G401 (cell line): ENCODE measurements around the gene MAGI2. TPM values are rescaled to one million over a fixed set of nuclear protein-coding genes. Genes with fewer than 3 reads are reported as not detected.
"Not testable (repeated sequence)": the region's sequence is repeated elsewhere in the genome, so short reads cannot be mapped to it uniquely, and the experiment has no call there.

ENCODE experiments used
- DNase-seq: peaks from one replicate; pipeline ENCODE4 v3.0.0-alpha.2; 2015; ENCODE audit warnings: low spot score
- in situ Hi-C: cut with HindIII; loops from 2 replicates; pipeline ENCODE4 v1.10.0; 2016; ENCODE audit warnings: low sequenced_read_pairs, mixed read lengths
- total RNA-seq: library from RNA; depleted of rRNA; stranded (reverse); fragments of >200 nt; shearing (Covaris generic); gene quantifications from 2 replicates; pipeline ENCODE4 v1.2.3, GENCODE V29; 2014

The MAGI2 gene
- total RNA-seq, 1 experiment from 2014 or later, result not detected

- DNase-seq, result no peak
- in situ Hi-C loops, result no loop called here
Observed at GRCh38 chr7:78514634-78515033, 938.8 kb downstream of the MAGI2 start.

- DNase-seq, result no peak
- in situ Hi-C loops, result no loop called here
Observed at GRCh38 chr7:78510580-78511188, 942.8 kb downstream of the MAGI2 start.

GRCh38 chr7:78503301-78503700 lies 950.2 kb downstream of the MAGI2 start:
- in situ Hi-C loops, DNase-seq: not testable (repeated sequence)

- in situ Hi-C loops, result no loop called here
- no peak for DNase-seq
Observed at GRCh38 chr7:78501064-78501463, 952.4 kb downstream of the MAGI2 start.

- in situ Hi-C loops, result no loop called here
- DNase-seq, result no peak
Observed at GRCh38 chr7:78499971-78500370, 953.5 kb downstream of the MAGI2 start.

- in situ Hi-C loops, result no loop called here
- DNase-seq, result no peak
Observed at GRCh38 chr7:78499283-78499682, 954.2 kb downstream of the MAGI2 start.

GRCh38 chr7:78497728-78498427 lies 955.6 kb downstream of the MAGI2 start:
- no peak for DNase-seq
- in situ Hi-C loops, result no loop called here

- no peak for DNase-seq
- in situ Hi-C loops, result no loop called here
Observed at GRCh38 chr7:78496096-78496630, 957.3 kb downstream of the MAGI2 start.

- in situ Hi-C loops, result no loop called here
- no peak for DNase-seq
Observed at GRCh38 chr7:78493401-78493800, 960.1 kb downstream of the MAGI2 start.

GRCh38 chr7:78492146-78492545 lies 961.3 kb downstream of the MAGI2 start:
- in situ Hi-C loops, result no loop called here
- DNase-seq, result no peak

GRCh38 chr7:78490524-78490923 lies 962.9 kb downstream of the MAGI2 start:
- DNase-seq, result no peak
- in situ Hi-C loops, result no loop called here

GRCh38 chr7:78489476-78490240 lies 963.8 kb downstream of the MAGI2 start:
- in situ Hi-C loops, result no loop called here
- peak; percentile 46 for DNase-seq

- in situ Hi-C loops, result no loop called here
- no peak for DNase-seq
Observed at GRCh38 chr7:78487464-78487863, 966.0 kb downstream of the MAGI2 start.

- no peak for DNase-seq
- in situ Hi-C loops, result no loop called here
Observed at GRCh38 chr7:78479348-78479747, 974.1 kb downstream of the MAGI2 start.

GRCh38 chr7:78476851-78477405 lies 976.5 kb downstream of the MAGI2 start:
- DNase-seq, result no peak

GRCh38 chr7:78473571-78474301 lies 979.7 kb downstream of the MAGI2 start:
- in situ Hi-C loops, result no loop called here
- no peak for DNase-seq

More at GRCh38 chr7:78476851-78477405, 976.5 kb downstream of the MAGI2 start:
- in situ Hi-C loops, result no loop called here

GRCh38 chr7:78473021-78473420 lies 980.4 kb downstream of the MAGI2 start:
- in situ Hi-C loops, result no loop called here
- DNase-seq, result no peak

GRCh38 chr7:78472519-78472918 lies 980.9 kb downstream of the MAGI2 start:
- no peak for DNase-seq
- in situ Hi-C loops, result no loop called here

GRCh38 chr7:78465894-78466293 lies 987.6 kb downstream of the MAGI2 start:
- in situ Hi-C loops, result no loop called here
- no peak for DNase-seq
